ENCODE data around the gene PPOX.

Gene PPOX

DNA sequence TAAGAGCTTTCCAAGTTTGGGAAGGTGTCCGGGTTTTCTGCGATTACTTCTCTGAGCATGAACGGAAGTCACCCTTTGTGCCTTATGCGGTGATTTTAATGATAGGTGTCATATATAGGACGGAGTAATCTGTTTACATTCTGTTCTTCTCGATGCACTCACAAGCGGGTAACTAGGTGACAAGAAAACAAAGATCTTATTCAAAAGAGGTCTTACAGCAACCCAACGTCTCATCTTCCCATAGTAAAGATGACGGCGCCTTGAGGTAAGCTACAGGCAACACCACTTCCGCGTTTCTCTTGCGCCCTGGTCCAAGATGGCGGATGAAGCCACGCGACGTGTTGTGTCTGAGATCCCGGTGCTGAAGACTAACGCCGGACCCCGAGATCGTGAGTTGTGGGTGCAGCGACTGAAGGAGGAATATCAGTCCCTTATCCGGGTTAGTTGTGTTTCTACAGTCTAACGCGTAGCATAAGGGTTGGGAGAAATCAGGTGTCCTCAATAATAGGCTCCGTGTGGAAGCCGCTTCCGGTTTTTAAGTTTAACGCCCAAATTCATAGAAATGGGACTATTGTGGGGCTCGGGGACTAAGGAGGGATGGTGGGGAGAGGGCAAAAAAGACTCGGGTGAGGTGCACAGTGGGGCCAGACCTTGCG is 12.4 kb upstream of the PPOX start, which contains the start of gene UFC1:
TSS of gene UFC1 (plus strand) at position 297 of the 656 bp plus-strand sequence. CDS start at position 317, 20 bp downstream.
- DNase-seq, result peak; percentile 93

DNA sequence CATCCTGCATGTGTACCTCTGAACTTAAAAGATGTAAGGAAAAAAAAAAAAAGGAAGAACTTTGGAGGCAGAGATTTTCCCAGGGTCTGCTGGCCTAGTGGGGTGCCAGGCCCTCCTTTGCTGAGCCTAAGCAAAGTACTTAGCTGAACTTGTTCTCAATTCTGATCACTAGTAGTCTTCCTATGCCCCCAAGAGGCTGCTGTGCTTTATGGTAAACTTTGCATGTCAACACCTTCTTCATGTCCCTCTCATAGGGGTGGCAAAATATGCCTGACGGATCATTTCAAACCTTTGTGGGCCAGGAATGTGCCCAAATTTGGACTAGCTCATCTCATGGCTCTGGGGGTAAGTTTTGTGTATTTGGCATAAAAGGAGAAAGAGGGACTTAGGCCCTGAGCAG is 8.4 kb upstream of the PPOX start:
- no peak for DNase-seq

DNA sequence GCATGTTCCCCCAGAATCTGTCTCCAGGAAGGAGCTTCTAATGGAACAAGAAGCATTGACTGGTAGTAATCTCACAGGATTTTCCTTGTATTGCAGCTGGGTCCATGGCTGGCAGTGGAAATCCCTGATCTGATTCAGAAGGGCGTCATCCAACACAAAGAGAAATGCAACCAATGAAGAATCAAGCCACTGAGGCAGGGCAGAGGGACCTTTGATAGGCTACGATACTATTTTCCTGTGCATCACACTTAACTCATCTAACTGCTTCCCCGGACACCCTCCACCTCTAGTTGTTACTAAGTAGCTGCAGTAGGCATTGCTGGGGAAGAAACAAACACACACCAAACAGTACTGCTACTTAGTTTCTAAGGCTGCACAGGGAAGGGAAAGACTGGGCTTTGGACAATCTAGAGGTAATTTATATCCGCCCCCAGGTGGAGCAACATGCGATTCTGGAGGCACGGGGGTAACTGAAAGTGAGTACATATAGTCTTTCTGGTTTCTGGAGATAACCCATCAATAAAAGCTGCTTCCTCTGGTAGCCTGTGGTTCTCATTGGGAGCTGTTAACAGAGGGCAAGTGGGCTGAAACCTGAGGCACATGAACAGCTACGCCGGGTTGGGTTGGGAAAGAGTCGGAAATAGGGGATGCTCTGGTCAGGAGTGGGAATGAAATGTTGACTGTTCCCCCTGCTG is 7.8 kb upstream of the PPOX start:
- no peak for DNase-seq

DNA sequence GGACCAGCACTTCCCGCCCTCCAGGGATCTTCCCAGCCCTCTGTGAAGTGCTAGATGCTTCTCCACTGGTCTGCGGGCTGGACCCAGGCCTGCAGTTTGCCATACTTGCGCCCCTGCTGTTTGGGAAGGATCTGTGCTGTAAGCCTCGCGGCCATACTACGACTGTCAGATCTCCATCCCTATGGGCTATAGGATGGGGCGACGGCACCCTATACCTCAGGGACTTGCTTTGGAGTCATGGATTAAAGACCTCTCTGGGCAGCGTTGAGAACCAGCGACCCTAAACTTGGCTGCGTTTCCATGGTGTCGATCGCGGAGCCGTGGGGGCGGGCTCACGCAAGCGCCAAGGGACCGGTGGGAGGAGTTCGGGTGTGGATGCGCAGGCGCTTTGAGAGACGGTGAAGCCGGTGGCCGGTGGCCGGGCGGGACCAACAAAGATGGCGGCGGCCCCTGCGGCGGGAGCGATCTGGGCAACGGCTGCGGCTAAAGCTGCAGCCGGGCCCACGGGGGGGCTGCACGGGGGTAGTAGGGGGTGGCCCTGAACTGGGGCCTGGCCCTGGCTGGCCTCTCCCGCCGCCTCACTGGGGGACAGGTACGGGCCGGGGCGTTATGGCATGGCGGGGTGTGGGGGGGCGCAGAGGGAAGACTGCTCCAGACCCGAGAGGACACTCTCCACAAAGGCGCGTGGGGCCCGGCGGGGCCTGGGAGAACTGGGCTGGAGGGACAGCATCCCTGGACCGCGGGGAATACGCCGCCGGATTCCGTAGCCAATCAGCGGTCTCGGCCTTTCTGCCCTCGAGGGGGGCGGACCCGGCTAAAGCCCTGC is 6.9 kb upstream of the PPOX start, which contains the start of gene USP21:
TSS of gene USP21 (plus strand) at position 414 of the 826 bp plus-strand sequence. CDS start 1,141 bp downstream, outside the sequence.
- DNase-seq, result peak; percentile 95

DNA sequence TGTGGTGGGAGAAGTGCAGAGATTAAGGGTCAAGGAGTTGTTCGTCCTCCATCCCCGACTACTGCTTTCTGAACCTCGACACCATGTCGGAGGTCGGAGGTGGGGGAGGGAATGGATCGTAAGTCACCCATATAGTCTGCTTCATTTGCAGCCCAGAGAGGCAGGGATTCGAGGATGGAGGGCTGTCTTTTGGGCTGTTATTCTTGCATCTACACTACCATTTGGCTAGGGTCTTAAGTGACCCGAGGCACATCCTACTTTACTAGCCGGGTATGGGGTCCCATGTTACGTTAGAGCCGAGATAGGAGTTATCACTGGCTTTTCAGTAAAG is 6.3 kb upstream of the PPOX start:
- no peak for DNase-seq

DNA sequence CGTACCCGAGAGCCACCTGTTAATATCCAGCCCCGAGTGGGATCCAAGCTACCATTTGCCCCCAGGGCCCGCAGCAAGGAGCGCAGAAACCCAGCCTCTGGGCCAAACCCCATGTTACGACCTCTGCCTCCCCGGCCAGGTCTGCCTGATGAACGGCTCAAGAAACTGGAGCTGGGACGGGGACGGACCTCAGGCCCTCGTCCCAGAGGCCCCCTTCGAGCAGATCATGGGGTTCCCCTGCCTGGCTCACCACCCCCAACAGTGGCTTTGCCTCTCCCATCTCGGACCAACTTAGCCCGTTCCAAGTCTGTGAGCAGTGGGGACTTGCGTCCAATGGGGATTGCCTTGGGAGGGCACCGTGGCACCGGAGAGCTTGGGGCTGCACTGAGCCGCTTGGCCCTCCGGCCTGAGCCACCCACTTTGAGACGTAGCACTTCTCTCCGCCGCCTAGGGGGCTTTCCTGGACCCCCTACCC is 5.5 kb upstream of the PPOX start:
- DNase-seq, result no peak

DNA sequence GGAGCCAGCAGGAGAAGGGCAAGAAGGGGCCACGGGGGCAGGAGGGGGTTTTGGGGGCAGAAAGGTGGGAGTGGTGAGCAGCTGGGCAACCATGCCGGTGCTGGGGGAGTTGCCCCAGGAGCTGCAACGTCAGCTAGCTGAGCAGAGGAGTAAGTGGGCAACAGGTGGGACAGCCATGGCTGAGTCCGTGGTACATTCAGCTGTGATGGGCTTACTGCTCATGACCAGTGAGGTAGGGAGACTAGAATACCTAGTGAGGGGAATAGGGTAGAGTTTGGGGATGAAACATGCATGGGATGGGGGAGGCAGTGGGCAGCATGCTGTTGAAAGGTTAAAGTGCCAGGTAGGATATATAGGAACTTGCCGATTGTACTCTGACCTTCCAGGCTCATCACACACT is 4.6 kb upstream of the PPOX start:
- no peak for DNase-seq

DNA sequence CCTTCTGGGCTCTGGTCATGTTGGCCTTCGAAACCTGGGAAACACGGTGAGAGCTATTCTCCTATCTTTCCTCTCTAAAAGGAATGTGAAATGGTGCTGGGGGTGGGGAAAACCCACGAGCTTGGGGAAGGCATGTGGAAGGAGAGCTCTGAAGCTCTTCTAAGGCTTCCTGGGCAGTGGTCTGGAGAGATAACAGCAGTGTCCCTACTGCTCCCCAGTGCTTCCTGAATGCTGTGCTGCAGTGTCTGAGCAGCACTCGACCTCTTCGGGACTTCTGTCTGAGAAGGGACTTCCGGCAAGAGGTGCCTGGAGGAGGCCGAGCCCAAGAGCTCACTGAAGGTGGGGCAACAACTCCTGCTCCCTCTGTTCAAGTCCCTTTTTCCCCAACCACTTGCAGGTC is 4.2 kb upstream of the PPOX start:
- no peak for DNase-seq

DNA sequence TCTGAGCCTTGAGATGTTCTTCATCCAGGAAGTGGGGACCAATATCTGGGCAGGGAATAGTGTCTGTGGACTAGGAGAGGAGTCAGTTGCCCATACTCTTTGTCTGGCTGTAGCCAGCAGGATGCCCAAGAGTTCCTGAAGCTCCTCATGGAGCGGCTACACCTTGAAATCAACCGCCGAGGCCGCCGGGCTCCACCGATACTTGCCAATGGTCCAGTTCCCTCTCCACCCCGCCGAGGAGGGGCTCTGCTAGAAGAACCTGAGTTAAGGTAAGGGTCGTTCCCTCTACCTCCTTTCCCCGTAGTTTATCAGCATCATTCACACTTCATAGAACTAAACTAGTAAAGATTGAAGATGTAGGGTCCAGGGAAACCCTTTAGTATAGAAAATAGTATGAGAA is 3.4 kb upstream of the PPOX start:
- DNase-seq, result no peak

DNA sequence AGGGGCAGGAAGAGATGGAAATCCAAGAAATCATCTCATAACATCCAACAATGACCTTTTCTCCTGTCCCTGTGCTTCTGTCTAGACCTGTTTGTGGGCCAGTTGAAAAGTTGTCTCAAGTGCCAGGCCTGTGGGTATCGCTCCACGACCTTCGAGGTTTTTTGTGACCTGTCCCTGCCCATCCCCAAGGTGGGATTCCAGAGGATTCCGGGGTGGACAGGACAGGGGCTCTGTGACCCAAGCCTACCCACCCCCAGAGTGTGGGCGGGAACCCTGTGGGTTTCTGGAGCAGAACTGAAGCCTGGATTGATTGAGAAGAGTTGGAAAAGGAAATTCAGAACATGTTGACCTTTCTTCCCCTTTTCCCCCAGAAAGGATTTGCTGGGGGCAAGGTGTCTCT is 2.4 kb upstream of the PPOX start:
- no peak for DNase-seq

DNA sequence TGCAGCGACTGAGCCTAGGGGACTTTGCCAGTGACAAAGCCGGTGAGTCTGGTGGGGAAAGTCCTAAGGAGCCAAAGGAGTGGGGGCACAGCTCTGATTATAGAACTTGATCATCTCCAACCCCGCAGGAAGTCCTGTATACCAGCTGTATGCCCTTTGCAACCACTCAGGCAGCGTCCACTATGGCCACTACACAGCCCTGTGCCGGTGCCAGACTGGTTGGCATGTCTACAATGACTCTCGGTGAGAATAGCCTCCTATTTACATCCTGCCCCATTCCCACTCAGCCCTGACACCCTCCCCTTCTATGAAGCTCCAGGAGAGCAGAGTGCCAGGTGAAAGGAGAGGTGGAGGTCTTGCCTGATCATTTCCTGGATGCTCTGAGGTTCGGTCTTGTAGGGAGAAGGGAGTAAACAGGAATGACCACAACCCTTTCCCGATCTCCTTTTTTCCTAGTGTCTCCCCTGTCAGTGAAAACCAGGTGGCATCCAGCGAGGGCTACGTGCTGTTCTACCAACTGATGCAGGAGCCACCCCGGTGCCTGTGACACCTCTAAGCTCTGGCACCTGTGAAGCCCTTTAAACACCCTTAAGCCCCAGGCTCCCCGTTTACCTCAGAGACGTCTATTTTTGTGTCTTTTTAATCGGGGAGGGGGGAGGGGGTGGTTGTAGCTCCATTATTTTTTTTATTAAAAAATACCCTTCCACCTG is 1.2 kb upstream of the PPOX start:
- DNase-seq, result no peak

DNA sequence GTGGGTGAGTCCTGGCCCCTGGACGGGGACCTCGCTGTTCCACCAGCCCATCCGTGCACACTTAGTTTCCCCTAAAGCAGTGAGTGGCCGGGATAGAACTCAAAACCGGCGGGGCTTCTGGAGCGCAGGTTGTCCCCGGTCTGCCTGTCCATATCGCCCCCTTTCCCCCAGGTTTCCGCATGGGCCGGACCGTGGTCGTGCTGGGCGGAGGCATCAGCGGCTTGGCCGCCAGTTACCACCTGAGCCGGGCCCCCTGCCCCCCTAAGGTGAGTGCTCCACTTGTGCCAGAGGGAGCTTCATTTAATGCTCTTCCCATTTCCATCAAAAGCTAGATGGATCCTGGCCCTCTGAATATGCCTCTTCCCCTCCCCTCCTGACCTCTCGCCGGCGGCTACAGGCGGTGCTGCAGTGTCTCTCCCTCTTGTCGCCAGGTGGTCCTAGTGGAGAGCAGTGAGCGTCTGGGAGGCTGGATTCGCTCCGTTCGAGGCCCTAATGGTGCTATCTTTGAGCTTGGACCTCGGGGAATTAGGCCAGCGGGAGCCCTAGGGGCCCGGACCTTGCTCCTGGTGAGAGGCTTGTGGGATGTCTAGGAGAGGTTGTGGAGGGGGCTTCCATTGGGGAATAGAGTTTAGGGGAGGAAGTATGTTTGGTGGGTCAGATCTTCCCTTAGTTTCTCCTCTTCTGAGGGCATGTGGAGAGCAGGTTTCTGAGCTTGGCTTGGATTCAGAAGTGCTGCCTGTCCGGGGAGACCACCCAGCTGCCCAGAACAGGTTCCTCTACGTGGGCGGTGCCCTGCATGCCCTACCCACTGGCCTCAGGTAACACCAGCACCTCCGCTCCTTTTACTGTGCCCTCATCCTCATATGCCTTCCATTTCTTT is 683 bp downstream of the PPOX start:
- DNase-seq, result no peak

DNA sequence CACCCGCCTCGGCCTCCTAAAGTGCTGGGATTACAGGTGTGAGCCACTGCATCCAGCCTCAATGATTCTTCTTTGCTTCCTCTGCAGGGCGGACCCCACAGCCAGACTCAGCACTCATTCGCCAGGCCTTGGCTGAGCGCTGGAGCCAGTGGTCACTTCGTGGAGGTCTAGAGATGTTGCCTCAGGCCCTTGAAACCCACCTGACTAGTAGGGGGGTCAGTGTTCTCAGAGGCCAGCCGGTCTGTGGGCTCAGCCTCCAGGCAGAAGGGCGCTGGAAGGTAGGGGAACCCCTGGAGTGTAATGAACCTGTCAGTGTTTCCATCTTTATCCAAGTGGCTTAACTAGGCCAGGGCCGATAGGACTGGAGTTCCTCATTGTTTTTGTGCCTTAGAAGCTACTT is 2.7 kb downstream of the PPOX start:
- DNase-seq, result no peak

DNA sequence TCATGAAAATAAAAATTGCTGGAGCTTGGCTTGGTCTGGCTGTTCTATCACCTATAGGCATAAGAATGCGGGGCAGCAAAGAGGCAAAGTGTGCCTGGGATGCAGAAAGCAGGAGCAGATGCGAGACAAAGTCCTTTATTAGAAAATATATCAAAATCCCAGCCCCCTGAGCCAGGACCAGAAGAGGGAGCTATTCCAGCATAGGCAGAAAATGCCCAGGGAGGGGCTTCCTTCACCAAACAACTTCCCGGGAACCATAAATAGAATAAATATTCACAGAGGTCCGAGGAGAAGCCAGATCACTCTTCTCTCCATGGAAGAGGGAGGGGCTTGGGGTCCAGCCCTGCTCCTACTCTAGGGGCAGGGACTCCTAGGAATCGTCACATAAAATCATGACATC is 5.0 kb downstream of the PPOX start:
- no peak for DNase-seq

DNA sequence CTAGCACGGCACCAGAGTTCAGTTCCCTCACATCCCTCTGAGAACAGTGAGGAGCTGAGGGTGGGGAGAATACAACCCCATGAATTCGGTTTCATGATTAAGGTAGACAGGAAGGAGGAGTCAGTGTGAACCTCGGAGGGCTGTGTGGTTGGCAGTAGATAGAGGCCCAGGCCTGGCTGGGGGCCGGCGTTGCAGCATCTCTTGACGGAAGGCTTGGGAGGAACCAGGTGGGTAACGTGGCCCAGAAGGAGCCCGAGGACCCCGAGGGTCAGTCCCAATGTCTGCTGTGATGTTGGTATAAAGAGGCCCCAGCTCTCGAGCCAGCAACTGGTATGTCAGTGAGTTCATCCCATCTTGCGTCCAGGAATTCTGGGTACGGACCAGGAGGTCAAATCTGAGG is 5.5 kb downstream of the PPOX start:
- DNase-seq, result no peak

DNA sequence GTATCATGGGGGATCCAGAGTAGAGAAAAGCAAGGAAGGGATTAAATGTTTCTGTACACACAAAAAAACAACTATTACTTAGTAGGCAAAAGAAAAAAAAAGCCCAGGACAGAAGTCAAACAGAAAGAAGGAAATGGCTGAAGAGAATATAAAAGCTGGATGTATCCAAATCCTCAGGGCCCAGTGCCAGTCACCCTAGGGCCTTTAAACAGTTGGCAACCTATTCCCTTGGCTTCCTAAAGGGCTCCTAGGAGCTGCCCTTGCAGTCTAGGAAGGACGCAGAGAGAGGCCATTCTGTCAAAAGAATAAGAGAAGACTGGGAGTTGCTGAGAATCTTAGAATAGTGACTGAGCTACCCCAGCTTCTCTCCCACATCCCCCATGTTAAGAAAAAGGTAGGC is 6.1 kb downstream of the PPOX start:
- DNase-seq, result no peak

DNA sequence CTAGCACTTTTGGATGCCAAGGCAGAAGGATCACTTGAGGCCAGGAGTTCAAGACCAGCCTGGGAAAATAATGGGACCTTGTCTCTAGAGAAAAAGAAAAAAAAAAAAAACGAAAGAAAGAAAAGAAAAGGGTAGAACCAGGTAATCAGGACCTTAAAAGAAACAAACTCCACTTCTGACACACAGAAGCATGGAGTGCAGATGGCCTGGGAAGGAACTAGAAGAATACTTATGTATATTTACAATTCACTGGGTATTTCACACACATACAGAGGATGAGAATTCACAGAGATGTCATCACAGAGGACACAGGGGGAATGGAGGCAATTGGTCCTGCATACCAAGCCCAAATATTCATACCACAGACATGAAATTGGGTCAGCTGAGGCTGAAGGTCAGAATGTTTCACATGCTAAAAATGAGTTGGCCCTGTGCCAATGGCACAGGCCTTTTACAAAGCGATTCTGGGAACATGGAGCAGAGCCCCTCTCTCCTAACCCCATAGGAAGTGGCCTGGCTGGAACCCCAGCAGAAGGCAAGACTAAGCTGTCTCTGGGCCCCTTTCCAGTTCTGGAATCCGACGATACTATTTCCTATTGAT is 6.7 kb downstream of the PPOX start:
- no peak for DNase-seq

DNA sequence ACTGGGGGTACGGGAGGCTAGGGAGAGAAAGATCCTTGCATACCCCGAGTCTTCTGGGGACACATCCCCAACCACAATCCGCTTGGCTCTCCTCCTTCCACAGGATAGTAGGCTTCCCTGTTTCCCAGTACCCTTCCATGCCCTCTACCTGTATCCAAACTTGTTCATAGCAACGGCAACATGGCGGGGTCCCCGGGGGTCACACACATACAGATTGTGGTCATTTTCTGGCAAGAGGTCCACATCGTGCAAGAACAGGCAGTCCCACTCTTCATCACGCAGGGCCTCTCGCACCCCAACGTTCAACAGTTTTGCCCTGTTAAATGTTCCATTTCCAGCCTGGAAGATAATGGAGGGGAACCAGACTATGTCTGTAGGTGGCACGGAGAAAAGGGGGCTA is 7.5 kb downstream of the PPOX start:
- no peak for DNase-seq

DNA sequence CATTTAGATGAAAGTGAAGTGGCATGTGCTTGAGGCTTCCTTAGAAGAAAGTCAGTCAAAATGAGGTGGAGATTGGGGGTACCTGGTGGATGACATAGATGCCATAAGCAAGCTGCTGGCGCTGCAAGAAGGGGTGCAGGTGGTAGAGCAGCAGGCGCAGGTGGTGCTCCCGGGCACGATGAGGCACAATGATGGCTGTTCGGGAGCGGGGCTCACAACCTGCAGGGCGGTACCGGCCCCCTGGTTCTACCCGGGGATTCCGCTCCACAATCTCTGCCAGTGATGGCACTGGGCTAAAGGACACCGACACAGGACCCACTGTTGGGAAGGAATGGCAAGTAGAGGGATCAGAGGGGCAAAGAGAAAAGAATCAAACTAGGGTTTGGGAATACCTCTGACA is 8.7 kb downstream of the PPOX start:
- DNase-seq, result no peak

DNA sequence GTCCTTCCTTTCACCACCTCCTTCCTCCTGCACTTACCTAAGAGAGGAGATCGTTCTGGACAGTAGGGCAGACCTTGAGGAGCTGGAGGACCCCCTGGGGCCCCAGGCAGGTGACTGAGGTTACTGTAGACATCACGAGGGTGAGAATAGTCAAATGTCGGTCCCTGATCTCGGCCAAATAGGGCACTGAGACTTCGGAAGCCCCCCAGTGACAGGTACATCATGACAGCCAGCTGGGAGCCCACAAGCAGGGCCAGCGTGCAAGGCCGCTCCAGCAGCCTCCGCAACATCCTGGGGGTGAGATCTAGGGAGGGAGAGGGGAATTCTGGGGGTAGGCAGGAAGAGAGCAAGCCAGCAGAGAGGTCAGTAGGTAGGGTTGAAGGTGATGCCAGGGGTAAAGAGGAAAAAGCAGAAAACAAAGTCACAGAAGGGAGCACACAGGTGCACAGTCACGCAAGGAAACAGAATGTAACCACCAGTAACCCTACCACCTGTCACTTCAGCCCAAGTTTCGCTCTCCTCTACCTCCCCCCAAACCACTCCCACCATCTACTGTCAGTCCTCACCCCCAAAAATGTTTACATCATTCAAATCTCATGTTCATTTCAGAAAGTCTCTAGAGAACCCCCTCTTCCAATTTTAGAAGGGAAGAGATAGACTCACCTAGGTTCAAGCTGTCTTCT is 9.7 kb downstream of the PPOX start:
- DNase-seq, result no peak

DNA sequence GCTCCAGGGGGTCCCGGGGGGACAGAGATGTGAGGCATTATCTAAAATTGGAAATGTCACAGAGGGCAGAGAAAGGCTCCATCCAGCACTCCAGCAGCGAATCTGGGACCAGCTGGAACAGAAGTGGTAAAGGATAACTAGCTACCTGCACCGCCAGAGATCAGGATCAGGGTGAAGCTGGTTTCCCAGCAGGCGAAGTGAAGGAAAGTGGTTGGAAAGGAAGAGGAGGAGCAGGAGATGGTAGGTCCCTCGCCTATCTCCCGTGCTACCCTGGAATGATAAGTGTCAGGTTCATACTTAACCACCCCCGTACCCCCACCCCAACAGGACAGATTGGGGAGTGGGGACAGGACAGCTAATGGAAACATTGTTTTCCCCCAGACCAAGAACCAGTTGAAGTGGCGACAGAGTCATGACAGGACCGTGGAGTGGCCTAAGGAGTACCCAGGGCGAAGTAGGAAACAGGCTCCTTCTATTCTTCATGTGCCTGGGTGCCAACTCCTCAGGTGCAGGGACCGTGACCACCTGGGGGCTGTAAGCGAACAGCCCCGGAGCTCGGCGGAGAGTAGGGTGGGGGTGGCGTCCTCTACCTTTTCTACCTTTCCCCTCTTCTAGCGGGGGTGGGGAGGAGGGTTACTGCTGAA is 10.4 kb downstream of the PPOX start:
- DNase-seq, result no peak
